Right ventricle myocardium superior (tissue), 1 donor: Measurements from ENCODE around the gene IQSEC1. TPM values are rescaled to one million over a fixed set of nuclear protein-coding genes. Genes with fewer than 3 reads are reported as not detected.

Experiments
- ATAC-seq: fragments of 200-7000 bp; cut with Tn5 transposase; one replicate; pipeline ENCODE4 v1.9.1; 2020; ENCODE audit warnings: mild to moderate bottlenecking; ENCODE audit not compliant: poor library complexity
- DNase-seq: peaks from one replicate; pipeline ENCODE4 v3.0.0-alpha.2; 2020
- intact Hi-C: fragments of 100-400 bp; cut with DNase I; formaldehyde crosslinking; loops from one replicate; pipeline ENCODE4 v1.11.2; 2022
- total RNA-seq: library from RNA; stranded (reverse); fragmentation: NEBNext Ultra II Directional; extraction: Animal tissue kit (Norgen Biotek cat#: 25700); gene quantifications from one replicate; pipeline ENCODE4 v1.2.1, GENCODE V29; 2021
- donor health status: DM: no; HTN: yes; CAD: no; lungs with severe emphysema.

The IQSEC1 gene
- total RNA-seq, 1 donor from 2014 or later = 78.6 TPM

GRCh38 chr3:12931273-12931905, 141.8 kb downstream of the IQSEC1 start:
- intact Hi-C loops = loop anchor here (5.0 kb wide), 1 partner anchor 56 kb away; no protein-coding TSS in a partner anchor
- ATAC-seq = peak; percentile 64
- DNase-seq = peak; percentile 75

DNA sequence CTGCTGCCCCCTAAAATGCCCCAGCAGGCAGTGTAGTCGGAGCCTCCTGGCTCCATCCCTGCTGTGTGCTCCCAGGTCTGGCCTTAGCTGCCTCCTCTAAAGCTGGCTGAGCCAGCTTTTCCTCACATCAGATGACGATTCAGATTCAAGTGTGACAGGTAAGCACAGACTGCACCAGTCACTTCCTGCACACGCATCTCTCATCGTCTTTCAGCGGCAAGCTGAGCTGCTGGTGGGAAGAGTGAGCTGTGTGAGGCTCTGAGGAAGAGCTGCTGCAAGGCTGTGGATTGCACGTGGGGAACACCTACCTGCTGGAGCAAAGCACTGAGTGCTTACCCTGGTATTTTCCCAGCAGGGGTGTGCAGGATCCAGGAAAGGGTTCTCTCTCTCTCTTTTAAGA, 143.4 kb downstream of the IQSEC1 start:
- ATAC-seq = no peak
- DNase-seq = no peak
- intact Hi-C loops = loop anchor here (5.0 kb wide), 1 partner anchor 58 kb away; no protein-coding TSS in a partner anchor

DNA sequence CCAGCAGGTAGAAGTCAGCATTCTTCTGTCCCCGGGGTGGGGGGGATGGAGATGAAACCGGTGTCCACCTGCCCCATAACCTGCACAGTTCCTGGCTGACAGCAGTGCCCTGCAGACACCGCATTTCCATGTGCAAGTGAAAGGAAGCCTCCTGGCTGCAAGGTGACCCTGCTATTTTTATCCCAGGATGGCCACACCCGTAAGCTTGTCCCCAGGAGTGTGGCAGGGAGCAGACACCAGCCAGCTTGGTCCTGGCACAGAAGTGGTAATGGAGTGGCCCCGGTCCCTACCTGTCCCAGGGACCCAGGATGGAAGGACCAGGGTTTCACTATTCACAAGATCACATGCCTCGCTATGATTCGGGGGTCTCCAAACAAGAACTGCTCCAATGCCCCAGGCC, 146.6 kb downstream of the IQSEC1 start:
- ATAC-seq = peak; percentile 69
- intact Hi-C loops = no loop called here
- DNase-seq = peak; percentile 64

GRCh38 chr3:12925648-12926047, 147.6 kb downstream of the IQSEC1 start:
- DNase-seq (no peak), ATAC-seq (no peak)
- intact Hi-C loops = no loop called here

DNA sequence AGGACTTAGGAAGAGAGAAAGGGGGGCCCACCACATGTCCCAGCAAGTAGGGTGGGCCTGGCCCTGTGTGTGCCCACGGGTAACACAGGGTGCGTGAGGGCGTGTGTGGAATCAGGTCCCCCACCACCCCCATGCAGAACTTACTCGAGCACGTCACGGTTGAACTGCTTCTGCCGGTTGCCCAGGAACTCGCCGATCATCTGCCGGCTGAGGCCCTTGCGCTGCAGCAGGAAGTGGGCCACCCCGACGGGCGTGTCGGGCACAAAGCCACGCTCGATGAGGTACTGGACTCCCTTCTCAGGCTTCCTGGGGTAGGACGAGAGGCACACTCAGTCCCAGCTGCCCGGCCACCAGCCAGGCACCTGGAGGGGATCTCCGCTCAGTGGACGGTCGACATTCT, 148.8 kb downstream of the IQSEC1 start:
- DNase-seq = no peak
- intact Hi-C loops = no loop called here
- no peak for ATAC-seq

DNA sequence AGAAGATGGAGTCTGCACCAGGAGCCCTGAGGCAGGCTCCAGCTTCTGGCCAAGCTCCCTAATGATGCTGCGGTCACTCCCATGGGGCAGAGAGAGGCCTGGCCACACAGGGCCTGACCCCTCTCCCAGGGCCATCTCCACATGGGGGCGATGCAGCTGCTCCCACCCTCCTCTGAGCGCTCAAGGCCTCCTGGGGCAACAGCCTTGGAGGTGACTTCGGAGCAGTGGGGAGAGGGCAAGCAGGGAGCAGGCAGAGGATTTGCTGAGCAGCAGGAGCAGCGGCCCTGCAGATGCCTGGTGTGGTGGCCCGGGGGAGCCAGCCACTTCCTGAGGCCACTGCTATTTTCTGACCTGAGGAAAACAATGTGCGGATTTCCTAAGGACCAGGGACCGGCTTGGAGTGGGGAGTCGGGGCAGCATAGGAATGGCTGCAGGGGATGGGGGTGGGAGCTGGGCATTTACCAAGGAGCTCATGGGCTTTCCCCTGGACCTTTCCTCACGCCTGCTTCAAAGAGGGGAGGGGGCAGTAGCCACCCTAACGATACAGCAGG, 150.3 kb downstream of the IQSEC1 start:
- intact Hi-C loops = no loop called here
- ATAC-seq (peak; percentile 1), DNase-seq (no peak)

GRCh38 chr3:12922306-12922705, 150.9 kb downstream of the IQSEC1 start:
- no peak for DNase-seq
- ATAC-seq = no peak
- intact Hi-C loops = no loop called here

GRCh38 chr3:12921736-12922135, 151.5 kb downstream of the IQSEC1 start:
- no peak for ATAC-seq
- intact Hi-C loops = no loop called here
- DNase-seq = no peak

- ATAC-seq (no peak), DNase-seq (no peak)
- intact Hi-C loops = no loop called here
These were observed 152.3 kb downstream of the IQSEC1 start for GRCh38 chr3:12920967-12921366.

DNA sequence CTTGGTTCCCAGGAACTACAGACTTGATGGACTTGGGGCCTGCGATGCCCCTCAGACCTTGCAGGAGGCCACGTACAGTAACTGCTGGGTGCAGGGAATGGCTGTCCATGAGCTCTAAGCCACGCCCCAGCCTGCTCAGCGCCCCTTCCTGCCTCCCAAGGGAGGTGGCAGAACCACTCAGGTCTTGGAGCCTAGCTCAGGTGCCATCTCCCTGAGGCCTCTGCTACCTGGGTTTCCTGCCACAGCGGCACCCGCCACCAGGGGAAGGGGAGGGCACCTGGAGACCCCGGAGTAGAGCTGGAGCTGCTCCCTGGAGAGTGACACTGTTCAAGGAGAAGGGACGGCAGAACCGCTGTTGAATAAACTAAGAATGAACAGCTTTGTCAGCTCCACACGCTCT, 154.0 kb downstream of the IQSEC1 start:
- intact Hi-C loops = no loop called here
- no peak for DNase-seq
- no peak for ATAC-seq

DNA sequence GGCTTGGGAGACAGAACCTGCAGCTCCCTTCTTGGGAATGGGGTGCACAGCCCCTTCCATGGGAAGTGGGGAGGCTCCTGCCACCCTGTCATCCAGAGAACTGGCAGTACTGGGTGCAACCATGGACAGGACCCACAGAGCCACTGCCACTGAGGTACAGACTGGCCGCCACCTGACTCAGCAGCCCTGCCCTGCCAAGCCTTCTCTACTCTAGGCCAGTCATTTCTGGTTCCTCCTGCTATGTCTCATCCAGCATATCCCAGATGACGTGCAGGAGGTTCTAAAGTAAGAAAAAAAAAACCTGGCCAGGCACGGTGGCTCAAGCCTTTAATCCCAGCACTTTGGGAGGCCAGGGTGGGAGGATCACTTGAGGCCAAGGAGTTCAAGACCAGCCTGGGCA, 155.0 kb downstream of the IQSEC1 start:
- DNase-seq (no peak), ATAC-seq (no peak)
- intact Hi-C loops = no loop called here

- no peak for DNase-seq
- intact Hi-C loops = no loop called here
- no peak for ATAC-seq
These were observed 157.1 kb downstream of the IQSEC1 start for GRCh38 chr3:12916159-12916558.

DNA sequence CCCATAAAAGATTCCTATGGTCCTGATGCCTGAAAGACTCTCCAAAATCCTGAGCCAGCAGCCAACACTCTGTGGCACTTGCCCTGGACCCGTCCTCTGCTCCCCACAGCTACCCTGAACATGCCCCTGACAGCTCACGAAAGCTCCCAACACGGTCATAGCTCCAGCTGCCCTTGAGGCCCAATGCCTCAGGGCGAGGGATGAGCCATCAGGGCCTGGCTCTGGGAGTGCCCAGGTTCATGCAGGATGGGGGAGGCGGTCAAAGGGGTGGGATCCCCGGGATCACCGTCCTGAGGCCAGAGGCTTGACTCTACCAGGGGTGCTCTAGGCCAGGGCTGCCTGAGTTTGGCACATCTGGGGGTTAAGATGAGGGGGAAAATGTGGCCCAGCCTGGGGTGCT, 159.1 kb downstream of the IQSEC1 start:
- DNase-seq (no peak), ATAC-seq (no peak)
- intact Hi-C loops = no loop called here

GRCh38 chr3:12911881-12912415, 161.3 kb downstream of the IQSEC1 start:
- intact Hi-C loops = no loop called here
- ATAC-seq (peak; percentile 37), DNase-seq (no peak)

GRCh38 chr3:12910356-12911099, 162.7 kb downstream of the IQSEC1 start:
- DNase-seq = no peak

GRCh38 chr3:12909710-12910109, 163.5 kb downstream of the IQSEC1 start:
- intact Hi-C loops = no loop called here
- ATAC-seq (no peak), DNase-seq (no peak)

More at GRCh38 chr3:12910356-12911099, 162.7 kb downstream of the IQSEC1 start:
- intact Hi-C loops = no loop called here
- no peak for ATAC-seq

GRCh38 chr3:12908859-12909258, 164.4 kb downstream of the IQSEC1 start:
- DNase-seq (no peak), ATAC-seq (no peak)
- intact Hi-C loops = no loop called here

- DNase-seq (no peak), ATAC-seq (no peak)
- intact Hi-C loops = no loop called here
These were observed 165.0 kb downstream of the IQSEC1 start for GRCh38 chr3:12908136-12908730.

DNA sequence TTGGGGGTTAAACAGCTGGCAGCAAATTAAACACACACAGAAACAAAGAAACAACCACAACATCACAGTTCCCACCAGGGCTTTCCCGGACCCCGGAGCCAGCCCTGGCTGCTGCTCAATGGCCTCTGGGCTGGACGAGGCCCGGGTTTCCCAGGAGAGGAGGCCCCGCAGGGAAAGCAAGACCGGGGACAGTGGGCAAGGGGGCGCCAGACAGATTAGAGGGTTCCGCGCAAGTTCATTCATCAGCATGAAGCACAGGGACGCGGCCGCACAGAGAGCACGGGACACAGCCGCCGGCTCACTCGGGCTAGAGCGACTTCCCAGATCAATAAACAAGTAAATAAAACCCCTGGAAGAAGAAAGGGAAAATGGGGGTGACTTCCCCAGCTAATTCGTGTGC, 165.5 kb downstream of the IQSEC1 start:
- intact Hi-C loops = no loop called here
- ATAC-seq = no peak
- no peak for DNase-seq
